ENCODE data around the gene SORCS1. TPM values are rescaled to one million over a fixed set of nuclear protein-coding genes. Genes with fewer than 3 reads are reported as not detected.

SORCS1 gene
- total RNA-seq, 1 experiment from 2014 or later = 1.7 TPM

- Histone ChIP-seq H3K14ac (ENCODE audit: insufficient read depth, low read length) (no peak overlapping the region), H3K23ac (ENCODE audit: insufficient read length, low read depth, low read length) (no peak overlapping the region), H2BK120ac (ENCODE audit: low read depth, low read length, poor library complexity, severe bottlenecking) (no peak overlapping the region), H3K79me2 (ENCODE audit: insufficient read depth, low read length) (no peaks in the 10 kb centered on the region), H2BK15ac (ENCODE audit: low read depth, low read length) (no peak overlapping the region), H2AK5ac (ENCODE audit: insufficient read length, low read length) (no peak overlapping the region), H3K18ac (ENCODE audit: insufficient read length, low read depth, low read length) (no peak overlapping the region), H2BK5ac (ENCODE audit: insufficient read length, low read length) (no peak overlapping the region), H3K9me3 (ENCODE audit: control insufficient read depth, low read depth, low read length) (no peaks in the 10 kb centered on the region), H4K5ac (ENCODE audit: insufficient read length, low read depth, low read length) (no peak overlapping the region), H3K79me1 (ENCODE audit: insufficient read depth, low read depth, low read length, poor library complexity, severe bottlenecking) (no peaks in the 10 kb centered on the region), H3K4me2 (ENCODE audit: insufficient read depth, insufficient read length, low read length) (no peak overlapping the region), H2BK12ac (ENCODE audit: insufficient read length, low read depth, low read length) (no peak overlapping the region), H2BK20ac (ENCODE audit: low read depth, low read length, poor library complexity, severe bottlenecking) (no peak overlapping the region), H3K4ac (ENCODE audit: low read depth, low read length) (no peak overlapping the region), H3K27me3 (ENCODE audit: insufficient read depth, low read length) (no peaks in the 10 kb centered on the region), H3K27ac (ENCODE audit: insufficient read length, low read depth, low read length) (no peak overlapping the region), H4K91ac (ENCODE audit: insufficient read length, low read depth, low read length) (no peak overlapping the region), H4K8ac (replicated peaks; ENCODE audit: insufficient read length, low read depth, low read length) (no peak overlapping the region), H3K4me1 (ENCODE audit: insufficient read depth, low read length) (no peaks in the 10 kb centered on the region; the same call in none of the 2 replicates), H3K56ac (ENCODE audit: insufficient read length, low read depth, low read length) (no peak overlapping the region), H4K20me1 (ENCODE audit: control insufficient read depth, insufficient read depth, insufficient read length) (no peaks in the 10 kb centered on the region), H3K23me2 (ENCODE audit: insufficient read length, low read depth, low read length, poor library complexity, severe bottlenecking) (no peaks in the 10 kb centered on the region), H3K9ac (ENCODE audit: extremely low read depth, insufficient read length, low read length) (no peak overlapping the region), H2AFZ (ENCODE audit: low read length) (no peak overlapping the region), H3T11ph (ENCODE audit: low read length) (no peak overlapping the region)
- no peak for DNase-seq
- Mint-ChIP-seq H3K4me1 (peaks cover 20 to 30% of the 10 kb centered on the region in 2 experiments), H3K27ac (no peak overlapping the region), H3K27me3 (ENCODE audit: low read depth) (peaks cover 2% of the 10 kb centered on the region), H3K4me3 (no peak overlapping the region), H3K9me3 (peaks cover 0 to 3% of the 10 kb centered on the region in 2 experiments; a peak in 2 of 5 replicates), H3K36me3 (ENCODE audit: insufficient read depth in 1 of 3, low read depth in 3 of 3) (peaks cover 0 to 4% (median 0%) of the 10 kb centered on the region in 3 experiments; a peak in 1 of 7 replicates)
- no CpG with 5 or more reads among the region's 2 CpGs for WGBS (ENCODE audit: extremely low coverage, insufficient read length, low lambda C conversion rate)
- TF ChIP-seq CTCF (conservative IDR thresholded peaks at IDR 0.05) = no peak
Observed at GRCh38 chr10:106978756-106979155, 185.8 kb downstream of the SORCS1 start.

Measured in H9 (cell line).